Neural cell (in vitro differentiated cells): ENCODE results near the gene MYBPC2. TPM values are rescaled to one million over a fixed set of nuclear protein-coding genes. Genes with fewer than 3 reads are reported as not detected.

ENCODE experiments used
- H2AFZ ChIP-seq: fragments of 200-600, 300-800 bp; sonication (generic), shearing (Covaris generic); 2 replicates; pipeline ENCODE4 v1.6.0; 2014; ENCODE audit warnings: low read depth, mild to moderate bottlenecking, antibody characterized with exemption, low read length, moderate library complexity
- H3F3A ChIP-seq: fragments of 200-600 bp; shearing (Covaris generic); 2 replicates; pipeline ENCODE4 v1.6.1; 2016; ENCODE audit warnings: mild to moderate bottlenecking, moderate library complexity, mixed read lengths, antibody characterized with exemption, low read length; ENCODE audit not compliant: insufficient read depth, poor library complexity, severe bottlenecking
- H3K27ac ChIP-seq: fragments of 200-600, 300-800 bp; sonication (generic), shearing (Covaris generic); 2 replicates; pipeline ENCODE4 v1.5.1; 2014; ENCODE audit warnings: mild to moderate bottlenecking, low read length, moderate library complexity
- H3K27me3 ChIP-seq: fragments of 300-800, 200-600 bp; sonication (generic), shearing (Covaris generic); 2 replicates; pipeline ENCODE4 v1.6.0; 2014; ENCODE audit warnings: mild to moderate bottlenecking, low read depth, low read length, moderate library complexity; ENCODE audit not compliant: insufficient read depth
- H3K36me3 ChIP-seq: fragments of 300-800, 200-600 bp; sonication (generic), shearing (Covaris generic); 2 replicates; pipeline ENCODE4 v1.5.1; 2014; ENCODE audit warnings: mild to moderate bottlenecking, antibody characterized with exemption, low read length, moderate library complexity; ENCODE audit not compliant: insufficient read depth
- H3K4me2 ChIP-seq: fragments of 300-800, 200-600 bp; sonication (generic), shearing (Covaris generic); 2 replicates; pipeline ENCODE4 v1.6.0; 2014; ENCODE audit warnings: mild to moderate bottlenecking, low read length
- H3K4me3 ChIP-seq: fragments of 300-800, 200-600 bp; sonication (generic), shearing (Covaris generic); 2 replicates; pipeline ENCODE4 v1.5.1; 2014; ENCODE audit warnings: mild to moderate bottlenecking, low read length, moderate library complexity
- H3K79me2 ChIP-seq: fragments of 200-600 bp; shearing (Covaris generic); replicated peaks from 2 replicates; pipeline ENCODE4 v1.6.0; 2014; ENCODE audit warnings: mild to moderate bottlenecking, low read length, moderate library complexity; ENCODE audit not compliant: insufficient read depth
- H3K9ac ChIP-seq: fragments of 300-800, 200-600 bp; sonication (generic), shearing (Covaris generic); 2 replicates; pipeline ENCODE4 v1.6.1; 2016; ENCODE audit warnings: mild to moderate bottlenecking, low read length, mixed read lengths
- H3K9me2 ChIP-seq: fragments of 200-600 bp; shearing (Covaris generic); 2 replicates; pipeline ENCODE4 v1.6.1; 2016; ENCODE audit warnings: mild to moderate bottlenecking, low read length, mixed read lengths; ENCODE audit not compliant: insufficient read depth
- H3K9me3 ChIP-seq: fragments of 200-600, 300-800 bp; sonication (generic), shearing (Covaris generic); 2 replicates; pipeline ENCODE4 v1.6.1; 2016; ENCODE audit warnings: mild to moderate bottlenecking, mixed run types, low read length, moderate library complexity, mixed read lengths
- H4K20me1 ChIP-seq: fragments of 200-600 bp; shearing (Covaris generic); 2 replicates; pipeline ENCODE4 v1.6.1; 2016; ENCODE audit warnings: mild to moderate bottlenecking, mixed run types; ENCODE audit not compliant: insufficient read depth
- EP300 ChIP-seq: fragments of 450-650 bp; conservative IDR thresholded peaks from 2 replicates; pipeline ENCODE4 v1.6.1; 2014; ENCODE audit warnings: antibody characterized with exemption, mild to moderate bottlenecking, moderate library complexity; ENCODE audit not compliant: poor library complexity, severe bottlenecking
- EZH2 ChIP-seq: fragments of 200-600, 300-800 bp; shearing (Covaris generic), sonication (generic); IDR thresholded peaks from 2 replicates; pipeline ENCODE4 v1.6.1; 2014; ENCODE audit warnings: antibody characterized with exemption, low read length, borderline replicate concordance, mild to moderate bottlenecking; ENCODE audit not compliant: insufficient read depth, poor library complexity, severe bottlenecking
- MXI1 ChIP-seq: fragments of 450-650 bp; conservative IDR thresholded peaks from 2 replicates; pipeline ENCODE4 v1.6.1; 2014; ENCODE audit warnings: antibody characterized with exemption, mild to moderate bottlenecking; ENCODE audit not compliant: poor library complexity, severe bottlenecking
- POLR2AphosphoS5 ChIP-seq: IDR thresholded peaks from 2 replicates; pipeline ENCODE4 v1.6.1; 2012
- RAD21 ChIP-seq: fragments of 450-650 bp; conservative IDR thresholded peaks from 2 replicates; pipeline ENCODE4 v1.6.1; 2014; ENCODE audit warnings: antibody characterized with exemption, mild to moderate bottlenecking, moderate library complexity
- SMC3 ChIP-seq: fragments of 450-650 bp; conservative IDR thresholded peaks from 2 replicates; pipeline ENCODE4 v1.6.1; 2014; ENCODE audit warnings: antibody characterized with exemption, mild to moderate bottlenecking, moderate library complexity; ENCODE audit not compliant: poor library complexity
- TAF1 ChIP-seq: IDR thresholded peaks from 2 replicates; pipeline ENCODE4 v1.6.1; 2012; ENCODE audit warnings: low read depth
- polyA plus RNA-seq: library from polyadenylated mRNA; depleted of rRNA; stranded (reverse); fragments of >200 nt; gene quantifications from 2 replicates; pipeline ENCODE4 v1.2.3, GENCODE V29; 2014
- TF ChIP-seq, protein P1 (sequence below): IDR thresholded peaks from 2 replicates; pipeline ENCODE4 v1.6.1; 2012; ENCODE audit warnings: borderline replicate concordance
- TF ChIP-seq, protein P2 (sequence below): fragments of 450-650 bp; IDR thresholded peaks from 2 replicates; pipeline ENCODE4 v1.5.1; 2014; ENCODE audit warnings: antibody characterized with exemption, mild to moderate bottlenecking, moderate library complexity; ENCODE audit not compliant: poor library complexity, severe bottlenecking

Gene MYBPC2
- polyA plus RNA-seq, 1 donor from 2014 or later: not detected

DNA sequence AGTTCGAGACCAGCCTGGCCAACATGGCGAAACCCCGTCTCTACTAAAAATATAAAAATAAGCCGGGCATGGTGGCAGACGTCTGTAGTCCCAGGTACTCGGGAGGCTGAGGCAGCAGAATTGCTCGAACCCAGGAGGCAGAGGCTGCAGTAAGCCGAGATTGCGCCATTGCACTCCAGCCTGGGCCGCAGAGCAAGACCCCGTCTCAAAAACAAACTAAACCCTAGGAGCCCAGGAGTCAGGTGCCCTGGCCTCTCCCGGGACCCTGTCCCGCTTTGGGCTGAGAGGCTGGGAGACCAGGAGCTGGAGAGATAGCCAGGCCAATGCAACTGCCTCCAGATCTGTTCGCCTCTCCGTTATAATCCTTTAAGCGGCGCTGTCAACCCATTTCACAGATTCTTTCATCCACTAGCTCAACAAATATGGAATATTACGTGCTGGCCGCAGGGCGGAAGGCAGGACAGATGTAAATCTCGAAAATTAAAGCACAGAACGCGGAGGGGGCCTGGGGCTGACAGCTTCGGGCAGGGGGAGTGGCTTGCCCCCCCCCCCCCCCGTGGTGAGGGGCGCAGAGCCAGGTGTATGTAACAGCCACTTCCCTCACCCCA is 5.3 kb upstream of the MYBPC2 start:
- Histone ChIP-seq H3K4me3 (peak overlapping the region; percentile 23), H3K9ac (no peak overlapping the region), H3K4me2 (no peak overlapping the region), H2AFZ (no peak overlapping the region), H3K27me3 (peaks cover 3% of the 10 kb centered on the region), H3K79me2 (no peaks in the 10 kb centered on the region), H4K20me1 (no peaks in the 10 kb centered on the region), H3K9me3 (no peaks in the 10 kb centered on the region), H3K36me3 (no peaks in the 10 kb centered on the region), H3F3A (no peaks in the 10 kb centered on the region), H3K27ac (no peak overlapping the region), H3K9me2 (no peaks in the 10 kb centered on the region)
- TF ChIP-seq, protein P1, sequence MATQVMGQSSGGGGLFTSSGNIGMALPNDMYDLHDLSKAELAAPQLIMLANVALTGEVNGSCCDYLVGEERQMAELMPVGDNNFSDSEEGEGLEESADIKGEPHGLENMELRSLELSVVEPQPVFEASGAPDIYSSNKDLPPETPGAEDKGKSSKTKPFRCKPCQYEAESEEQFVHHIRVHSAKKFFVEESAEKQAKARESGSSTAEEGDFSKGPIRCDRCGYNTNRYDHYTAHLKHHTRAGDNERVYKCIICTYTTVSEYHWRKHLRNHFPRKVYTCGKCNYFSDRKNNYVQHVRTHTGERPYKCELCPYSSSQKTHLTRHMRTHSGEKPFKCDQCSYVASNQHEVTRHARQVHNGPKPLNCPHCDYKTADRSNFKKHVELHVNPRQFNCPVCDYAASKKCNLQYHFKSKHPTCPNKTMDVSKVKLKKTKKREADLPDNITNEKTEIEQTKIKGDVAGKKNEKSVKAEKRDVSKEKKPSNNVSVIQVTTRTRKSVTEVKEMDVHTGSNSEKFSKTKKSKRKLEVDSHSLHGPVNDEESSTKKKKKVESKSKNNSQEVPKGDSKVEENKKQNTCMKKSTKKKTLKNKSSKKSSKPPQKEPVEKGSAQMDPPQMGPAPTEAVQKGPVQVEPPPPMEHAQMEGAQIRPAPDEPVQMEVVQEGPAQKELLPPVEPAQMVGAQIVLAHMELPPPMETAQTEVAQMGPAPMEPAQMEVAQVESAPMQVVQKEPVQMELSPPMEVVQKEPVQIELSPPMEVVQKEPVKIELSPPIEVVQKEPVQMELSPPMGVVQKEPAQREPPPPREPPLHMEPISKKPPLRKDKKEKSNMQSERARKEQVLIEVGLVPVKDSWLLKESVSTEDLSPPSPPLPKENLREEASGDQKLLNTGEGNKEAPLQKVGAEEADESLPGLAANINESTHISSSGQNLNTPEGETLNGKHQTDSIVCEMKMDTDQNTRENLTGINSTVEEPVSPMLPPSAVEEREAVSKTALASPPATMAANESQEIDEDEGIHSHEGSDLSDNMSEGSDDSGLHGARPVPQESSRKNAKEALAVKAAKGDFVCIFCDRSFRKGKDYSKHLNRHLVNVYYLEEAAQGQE: no peak
- TF ChIP-seq, protein P2, sequence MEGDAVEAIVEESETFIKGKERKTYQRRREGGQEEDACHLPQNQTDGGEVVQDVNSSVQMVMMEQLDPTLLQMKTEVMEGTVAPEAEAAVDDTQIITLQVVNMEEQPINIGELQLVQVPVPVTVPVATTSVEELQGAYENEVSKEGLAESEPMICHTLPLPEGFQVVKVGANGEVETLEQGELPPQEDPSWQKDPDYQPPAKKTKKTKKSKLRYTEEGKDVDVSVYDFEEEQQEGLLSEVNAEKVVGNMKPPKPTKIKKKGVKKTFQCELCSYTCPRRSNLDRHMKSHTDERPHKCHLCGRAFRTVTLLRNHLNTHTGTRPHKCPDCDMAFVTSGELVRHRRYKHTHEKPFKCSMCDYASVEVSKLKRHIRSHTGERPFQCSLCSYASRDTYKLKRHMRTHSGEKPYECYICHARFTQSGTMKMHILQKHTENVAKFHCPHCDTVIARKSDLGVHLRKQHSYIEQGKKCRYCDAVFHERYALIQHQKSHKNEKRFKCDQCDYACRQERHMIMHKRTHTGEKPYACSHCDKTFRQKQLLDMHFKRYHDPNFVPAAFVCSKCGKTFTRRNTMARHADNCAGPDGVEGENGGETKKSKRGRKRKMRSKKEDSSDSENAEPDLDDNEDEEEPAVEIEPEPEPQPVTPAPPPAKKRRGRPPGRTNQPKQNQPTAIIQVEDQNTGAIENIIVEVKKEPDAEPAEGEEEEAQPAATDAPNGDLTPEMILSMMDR: no peak
- no peak for TF ChIP-seq RAD21
- TF ChIP-seq MXI1: no peak
- no peak for TF ChIP-seq POLR2AphosphoS5
- TF ChIP-seq TAF1: no peak
- no peak for TF ChIP-seq SMC3
- no peak for TF ChIP-seq EP300
- TF ChIP-seq EZH2: no peak

DNA sequence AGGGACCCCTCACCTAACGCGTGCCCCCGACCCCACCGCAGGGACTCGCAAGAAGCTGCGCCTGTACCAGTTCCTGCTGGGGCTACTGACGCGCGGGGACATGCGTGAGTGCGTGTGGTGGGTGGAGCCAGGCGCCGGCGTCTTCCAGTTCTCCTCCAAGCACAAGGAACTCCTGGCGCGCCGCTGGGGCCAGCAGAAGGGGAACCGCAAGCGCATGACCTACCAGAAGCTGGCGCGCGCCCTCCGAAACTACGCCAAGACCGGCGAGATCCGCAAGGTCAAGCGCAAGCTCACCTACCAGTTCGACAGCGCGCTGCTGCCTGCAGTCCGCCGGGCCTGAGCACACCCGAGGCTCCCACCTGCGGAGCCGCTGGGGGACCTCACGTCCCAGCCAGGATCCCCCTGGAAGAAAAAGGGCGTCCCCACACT is 4.7 kb upstream of the MYBPC2 start:
- no peak overlapping the region for H3K4me2 ChIP-seq
- H3K27me3 ChIP-seq: peaks cover 5% of the 10 kb centered on the region
- no peak overlapping the region for H2AFZ ChIP-seq
- no peaks in the 10 kb centered on the region for H3K9me2 ChIP-seq
- no peaks in the 10 kb centered on the region for H3K9me3 ChIP-seq
- H4K20me1 ChIP-seq: no peaks in the 10 kb centered on the region
- TF ChIP-seq, protein P2: no peak
- TF ChIP-seq EZH2 (no peak), POLR2AphosphoS5 (no peak), EP300 (no peak), SMC3 (no peak), MXI1 (no peak), RAD21 (no peak), TAF1 (no peak)
- TF ChIP-seq, protein P1: no peak
- H3K79me2 ChIP-seq: no peaks in the 10 kb centered on the region
- peak overlapping the region; percentile 23 for H3K4me3 ChIP-seq
- no peak overlapping the region for H3K9ac ChIP-seq
- no peaks in the 10 kb centered on the region for H3K36me3 ChIP-seq
- no peak overlapping the region for H3K27ac ChIP-seq
- no peaks in the 10 kb centered on the region for H3F3A ChIP-seq
